ENCODE measurements around the gene CNDP2.

DNA sequence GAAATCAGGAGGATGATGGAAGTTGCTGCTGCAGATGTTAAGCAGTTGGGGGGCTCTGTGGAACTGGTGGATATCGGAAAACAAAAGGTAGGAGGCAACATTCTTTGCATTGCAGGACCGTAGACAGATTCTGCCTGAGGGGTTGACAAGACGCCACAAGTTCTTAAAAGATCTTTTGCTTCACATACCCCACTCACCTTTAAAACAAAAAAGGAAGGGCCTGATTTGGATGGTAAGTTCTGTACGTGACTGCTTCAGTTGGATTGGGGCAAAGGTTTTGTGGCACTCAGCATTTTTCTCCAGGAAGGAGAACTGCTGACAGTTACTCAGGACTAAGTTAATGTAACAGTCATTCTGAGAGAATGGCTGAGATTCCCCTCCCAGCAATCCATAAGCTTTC is 5.2 kb downstream of the CNDP2 start:
- TF ChIP-seq EZH2 (IDR thresholded peaks at IDR 0.05; ENCODE audit: insufficient read depth, poor library complexity, severe bottlenecking) (no peak), EZH2phosphoT487 (IDR thresholded peaks at IDR 0.05; ENCODE audit: insufficient read depth, low read depth) (no peak)
